COLO668 (cell line): Measurements from ENCODE around the gene ASB15.
"Not testable (repeated sequence)": the region's sequence is repeated elsewhere in the genome, so short reads cannot be mapped to it uniquely, and the experiment has no call there.

Experiments
- DNase-seq: peaks from one replicate; lab custom pipeline; 2025; ENCODE audit not compliant: unreplicated experiment; lab: John Stamatoyannopoulos, UW

The ASB15 gene

GRCh38 chr7:123601530-123601929 lies at the start of gene ASB15:
ASB15 (plus strand) TSS chr7:123601821; CDS start chr7:123614503, 12,682 bp downstream.
- no peak for DNase-seq

GRCh38 chr7:123552134-123552533 lies 49.5 kb upstream of the ASB15 start:
- DNase-seq: not testable (repeated sequence)

GRCh38 chr7:123552641-123553040 lies 49.0 kb upstream of the ASB15 start:
- no peak for DNase-seq

- DNase-seq: no peak
Measured at GRCh38 chr7:123553159-123553558, 48.5 kb upstream of the ASB15 start.

GRCh38 chr7:123555484-123555883 lies 46.1 kb upstream of the ASB15 start:
- DNase-seq: no peak

- no peak for DNase-seq
Measured at GRCh38 chr7:123557016-123557397, 44.6 kb upstream of the ASB15 start.

GRCh38 chr7:123557398-123558288 lies 44.0 kb upstream of the ASB15 start, which contains the start of gene NDUFA5:
NDUFA5 (minus strand) TSS chr7:123557818; CDS start chr7:123557795, 23 bp downstream.
- peak; percentile 95 for DNase-seq

- DNase-seq: no peak
Measured at GRCh38 chr7:123558289-123558874, 43.2 kb upstream of the ASB15 start.

- DNase-seq: no peak
Measured at GRCh38 chr7:123562121-123562520, 39.5 kb upstream of the ASB15 start.

GRCh38 chr7:123569352-123570010 lies 32.1 kb upstream of the ASB15 start:
- no peak for DNase-seq

GRCh38 chr7:123570390-123571182 lies 31.0 kb upstream of the ASB15 start:
- no peak for DNase-seq

- DNase-seq: no peak
Measured at GRCh38 chr7:123571187-123571586, 30.4 kb upstream of the ASB15 start.

GRCh38 chr7:123571684-123572083 lies 29.9 kb upstream of the ASB15 start:
- DNase-seq: no peak

- no peak for DNase-seq
Measured at GRCh38 chr7:123573341-123573740, 28.3 kb upstream of the ASB15 start.

- DNase-seq: no peak
Measured at GRCh38 chr7:123573896-123574467, 27.6 kb upstream of the ASB15 start.

- DNase-seq: no peak
Measured at GRCh38 chr7:123579416-123579815, 22.2 kb upstream of the ASB15 start.

GRCh38 chr7:123580406-123581161 lies 21.0 kb upstream of the ASB15 start:
- DNase-seq: peak; percentile 6

- no peak for DNase-seq
Measured at GRCh38 chr7:123581162-123581459, 20.5 kb upstream of the ASB15 start.

- DNase-seq: no peak
Measured at GRCh38 chr7:123583821-123584220, 17.8 kb upstream of the ASB15 start.

- DNase-seq: no peak
Measured at GRCh38 chr7:123588376-123588775, 13.2 kb upstream of the ASB15 start.
